Progenitor cell of endocrine pancreas (in vitro differentiated cells): ENCODE measurements around the gene SEMA3D. TPM values are rescaled to one million over a fixed set of nuclear protein-coding genes. Genes with fewer than 3 reads are reported as not detected.

Experiments
- DNase-seq: peaks from one replicate; pipeline ENCODE4 v3.0.0; 2021; ENCODE audit warnings: low spot score; ENCODE audit not compliant: unreplicated experiment
- H3K27ac Mint-ChIP-seq: 2 replicates; pipeline ENCODE4 v1.8.0; 2021; ENCODE audit warnings: mild to moderate bottlenecking, moderate library complexity, mixed read lengths
- H3K27me3 Mint-ChIP-seq: 2 replicates; pipeline ENCODE4 v1.8.0; 2021; ENCODE audit warnings: mixed read lengths
- H3K36me3 Mint-ChIP-seq: 2 replicates; pipeline ENCODE4 v1.8.0; 2022; ENCODE audit warnings: mixed read lengths; ENCODE audit not compliant: insufficient read depth
- H3K4me1 Mint-ChIP-seq: 2 replicates; pipeline ENCODE4 v1.8.0; 2021; ENCODE audit warnings: low read depth, mixed read lengths
- H3K4me3 Mint-ChIP-seq: 2 replicates; pipeline ENCODE4 v1.8.0; 2021; ENCODE audit warnings: low read depth, mild to moderate bottlenecking, moderate library complexity, mixed read lengths
- H3K9me3 Mint-ChIP-seq: 2 replicates; pipeline ENCODE4 v1.8.0; 2021; ENCODE audit warnings: low read depth, mixed read lengths
- total RNA-seq: library from RNA; stranded (reverse); gene quantifications from 2 replicates; pipeline ENCODE4 v1.2.1, GENCODE V29; 2021
- TF ChIP-seq, protein P1 (sequence below): fragments of 200-600 bp; sonication (generic); IDR thresholded peaks from one replicate; pipeline ENCODE4 v1.5.0; 2021; ENCODE audit warnings: antibody characterized with exemption, mild to moderate bottlenecking; ENCODE audit not compliant: unreplicated experiment

The SEMA3D gene
- total RNA-seq, 1 donor from 2014 or later: 27.9 TPM

DNA sequence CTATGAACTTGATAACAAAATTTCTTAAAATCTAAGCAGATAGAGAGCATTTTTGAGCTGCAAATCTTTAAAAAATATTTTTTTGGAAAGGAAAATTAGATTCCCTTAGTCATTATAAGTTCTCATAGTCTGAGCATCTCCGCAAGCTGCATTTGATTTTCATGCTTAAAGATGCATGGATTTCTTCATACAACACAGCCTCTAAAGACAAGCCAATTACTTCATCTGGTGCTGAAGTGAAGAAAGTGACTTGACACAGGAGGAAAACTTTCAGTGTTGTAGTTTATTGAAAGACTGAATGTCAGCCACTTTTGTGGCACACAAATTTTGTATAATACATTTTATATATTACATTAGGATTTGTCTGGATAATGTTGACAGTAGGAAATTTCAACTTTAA lies 22.5 kb downstream of the SEMA3D start:
- H3K27ac Mint-ChIP-seq: no peak overlapping the region
- no peak for DNase-seq
- H3K4me3 Mint-ChIP-seq: no peak overlapping the region
- H3K27me3 Mint-ChIP-seq: no peaks in the 10 kb centered on the region
- TF ChIP-seq, protein P1, sequence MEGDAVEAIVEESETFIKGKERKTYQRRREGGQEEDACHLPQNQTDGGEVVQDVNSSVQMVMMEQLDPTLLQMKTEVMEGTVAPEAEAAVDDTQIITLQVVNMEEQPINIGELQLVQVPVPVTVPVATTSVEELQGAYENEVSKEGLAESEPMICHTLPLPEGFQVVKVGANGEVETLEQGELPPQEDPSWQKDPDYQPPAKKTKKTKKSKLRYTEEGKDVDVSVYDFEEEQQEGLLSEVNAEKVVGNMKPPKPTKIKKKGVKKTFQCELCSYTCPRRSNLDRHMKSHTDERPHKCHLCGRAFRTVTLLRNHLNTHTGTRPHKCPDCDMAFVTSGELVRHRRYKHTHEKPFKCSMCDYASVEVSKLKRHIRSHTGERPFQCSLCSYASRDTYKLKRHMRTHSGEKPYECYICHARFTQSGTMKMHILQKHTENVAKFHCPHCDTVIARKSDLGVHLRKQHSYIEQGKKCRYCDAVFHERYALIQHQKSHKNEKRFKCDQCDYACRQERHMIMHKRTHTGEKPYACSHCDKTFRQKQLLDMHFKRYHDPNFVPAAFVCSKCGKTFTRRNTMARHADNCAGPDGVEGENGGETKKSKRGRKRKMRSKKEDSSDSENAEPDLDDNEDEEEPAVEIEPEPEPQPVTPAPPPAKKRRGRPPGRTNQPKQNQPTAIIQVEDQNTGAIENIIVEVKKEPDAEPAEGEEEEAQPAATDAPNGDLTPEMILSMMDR: no peak
- peaks cover 6% of the 10 kb centered on the region for H3K9me3 Mint-ChIP-seq
- peaks cover 5% of the 10 kb centered on the region for H3K36me3 Mint-ChIP-seq
- H3K4me1 Mint-ChIP-seq: peaks cover 2% of the 10 kb centered on the region

DNA sequence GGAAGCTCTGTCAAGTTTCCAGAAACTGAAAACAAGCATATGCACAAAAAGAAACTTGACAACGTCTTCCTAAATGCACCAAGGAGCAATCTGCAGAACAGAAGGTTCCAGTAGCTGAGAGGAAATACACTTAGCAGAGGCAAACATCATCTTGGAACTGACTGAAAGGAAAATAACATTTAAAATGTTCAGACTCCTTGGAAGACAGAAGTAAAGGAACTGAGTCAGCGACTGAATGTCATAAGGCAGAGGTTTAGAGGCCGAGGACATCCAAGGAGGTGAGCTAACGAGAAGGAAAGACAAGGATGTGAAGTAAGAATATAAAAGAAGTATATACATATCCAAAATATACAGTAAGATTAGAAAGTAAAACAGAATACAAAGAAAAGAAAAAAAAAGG lies 24.1 kb downstream of the SEMA3D start:
- Mint-ChIP-seq H3K36me3 (peaks cover 19% of the 10 kb centered on the region), H3K4me1 (peaks cover 6% of the 10 kb centered on the region), H3K27me3 (no peaks in the 10 kb centered on the region), H3K27ac (no peak overlapping the region), H3K9me3 (peaks cover 17% of the 10 kb centered on the region), H3K4me3 (no peak overlapping the region)
- DNase-seq: no peak
- TF ChIP-seq, protein P1: no peak

DNA sequence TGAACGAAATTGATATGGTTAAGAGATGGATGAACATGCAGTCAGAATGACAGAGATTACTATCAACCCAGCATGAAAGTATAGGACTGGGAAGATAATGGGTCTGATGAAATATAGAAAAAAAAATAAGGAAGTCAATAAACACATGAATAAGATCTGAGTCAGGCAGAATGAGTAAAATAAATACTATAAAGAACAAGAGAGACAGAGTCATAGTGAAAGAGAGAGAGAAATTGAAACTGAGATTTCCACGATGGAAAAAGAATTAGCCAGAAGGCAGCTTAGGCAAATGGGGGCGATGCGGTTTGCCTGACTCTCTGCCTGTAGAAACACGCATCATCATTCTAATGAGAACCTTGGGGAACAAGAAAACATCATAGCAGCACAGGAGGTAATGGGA lies 26.6 kb downstream of the SEMA3D start:
- no peak overlapping the region for H3K27ac Mint-ChIP-seq
- no peak for DNase-seq
- TF ChIP-seq, protein P1: no peak
- no peak overlapping the region for H3K4me3 Mint-ChIP-seq
- H3K27me3 Mint-ChIP-seq: no peaks in the 10 kb centered on the region
- H3K9me3 Mint-ChIP-seq: peaks cover 14% of the 10 kb centered on the region
- peaks cover 17% of the 10 kb centered on the region for H3K36me3 Mint-ChIP-seq
- H3K4me1 Mint-ChIP-seq: peaks cover 12% of the 10 kb centered on the region

DNA sequence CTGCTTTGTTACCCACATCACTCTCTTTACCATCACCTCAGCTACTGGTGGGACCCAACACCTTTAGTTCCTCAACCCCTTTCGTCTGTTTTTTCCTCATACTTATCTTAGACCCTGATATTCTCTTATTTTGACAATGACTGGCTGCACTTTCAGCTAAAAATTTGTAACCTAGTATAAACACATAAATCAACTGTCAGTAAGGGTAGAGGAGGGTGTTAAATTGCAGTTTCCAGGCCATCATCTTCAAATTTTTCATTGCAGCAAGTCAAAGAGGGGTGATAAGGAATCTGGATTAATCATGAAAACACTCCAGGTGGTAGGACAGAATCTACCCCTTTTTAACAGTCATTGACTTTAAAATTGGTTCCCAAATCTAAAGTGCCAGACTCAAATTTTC lies 27.9 kb downstream of the SEMA3D start:
- Mint-ChIP-seq H3K27me3 (no peaks in the 10 kb centered on the region), H3K36me3 (peaks cover 17% of the 10 kb centered on the region), H3K9me3 (peaks cover 14% of the 10 kb centered on the region), H3K4me1 (peaks cover 12% of the 10 kb centered on the region), H3K4me3 (no peak overlapping the region), H3K27ac (no peak overlapping the region)
- no peak for DNase-seq
- TF ChIP-seq, protein P1: no peak

DNA sequence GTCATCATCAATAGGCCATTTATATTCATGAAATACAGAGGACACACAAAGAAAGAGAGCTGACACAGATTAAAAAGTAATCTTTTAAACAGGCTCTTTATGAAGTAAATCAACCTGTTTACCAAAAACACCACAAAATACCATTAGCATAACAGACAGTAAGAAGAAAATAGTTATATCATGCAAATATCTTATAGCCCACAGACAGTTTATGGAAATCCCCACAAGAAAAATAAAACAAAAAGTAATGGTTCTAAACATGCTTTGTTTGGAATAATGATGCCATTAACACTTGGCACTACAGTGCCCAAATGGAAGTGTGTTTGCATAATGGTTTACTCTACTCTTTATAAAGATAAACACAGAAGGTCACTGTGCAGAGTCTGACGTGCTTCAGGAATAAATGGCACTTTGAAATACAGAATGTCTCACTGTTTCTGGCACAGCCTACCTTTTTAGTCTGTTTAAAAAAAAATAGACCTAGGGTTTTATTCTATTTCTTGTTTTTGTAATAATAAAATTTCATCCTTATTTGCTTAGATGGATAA lies 30.1 kb downstream of the SEMA3D start:
- TF ChIP-seq, protein P1: no peak
- Mint-ChIP-seq H3K4me1 (peaks cover 10% of the 10 kb centered on the region), H3K36me3 (peaks cover 17% of the 10 kb centered on the region), H3K27ac (no peak overlapping the region), H3K4me3 (no peak overlapping the region), H3K9me3 (peaks cover 14% of the 10 kb centered on the region), H3K27me3 (no peaks in the 10 kb centered on the region)
- DNase-seq: no peak
